Measurements from ENCODE around the gene PLS3.

GRCh38 chrX:115525486-115525885 is 35.5 kb upstream of the PLS3 start:
- no peak for TF ChIP-seq CTCF (IDR thresholded peaks at IDR 0.05; ENCODE audit: insufficient read depth, low read length, poor library complexity, severe bottlenecking)
- TF ChIP-seq EZH2phosphoT487 (conservative IDR thresholded peaks at IDR 0.05; ENCODE audit: low read length), result no peak
